Naive thymus-derived CD4-positive, alpha-beta T cell (primary cell): ENCODE data around the gene RSU1. TPM values are rescaled to one million over a fixed set of nuclear protein-coding genes. Genes with fewer than 3 reads are reported as not detected.
A peak's percentile ranks its signal among the peaks of the same experiment; 100 is the strongest.

Source experiments
- ATAC-seq: fragments of 150-1000 bp; cut with Tn5 transposase; 2 replicates; pipeline ENCODE4 v1.10.0; 2021; ENCODE audit warnings: mild to moderate bottlenecking, moderate library complexity
- CTCF ChIA-PET: fragments of 350-600 bp; sonication (Branson Sonifier 250); formaldehyde crosslinking; loops from one replicate; lab custom pipeline; 2021; ENCODE audit warnings: antibody characterized with exemption; lab: Charles Lee
- POLR2A ChIA-PET: fragments of 350-600 bp; sonication (Branson Sonifier 250); formaldehyde crosslinking; loops from one replicate; lab custom pipeline; 2021; ENCODE audit warnings: antibody characterized with exemption, inconsistent platforms; lab: Charles Lee
- DNase-seq, 9 donors: peaks; one replicate each; pipeline versions ENCODE4 v3.0.0 to v3.0.0-alpha.2; 2020 to 2022; ENCODE audit warnings: mixed read lengths in 1 of 9
- H3K27ac ChIP-seq: one replicate; pipeline ENCODE4 v1.7.0; 2013; ENCODE audit warnings: mild to moderate bottlenecking, low read depth, low read length, moderate library complexity
- H3K27me3 ChIP-seq, 2 donors: one replicate each; pipeline ENCODE4 v1.7.0; 2013; ENCODE audit warnings: low read length in 2 of 2, mild to moderate bottlenecking in 2 of 2, moderate library complexity in 2 of 2; ENCODE audit not compliant: control insufficient read depth in 2 of 2, insufficient read depth in 2 of 2
- H3K36me3 ChIP-seq, 3 experiments: 1 replicate in 2 of 3; 2 replicates in 1 of 3; pipeline ENCODE4 v1.7.0; 2013; ENCODE audit warnings: low read length in 3 of 3, mild to moderate bottlenecking in 3 of 3, moderate library complexity in 1 of 3; ENCODE audit not compliant: insufficient read depth in 3 of 3, control insufficient read depth in 2 of 3
- H3K4me1 ChIP-seq, 2 donors: one replicate each; pipeline ENCODE4 v1.7.0; 2013; ENCODE audit warnings: low read length in 2 of 2, mild to moderate bottlenecking in 2 of 2, moderate library complexity in 1 of 2; ENCODE audit not compliant: control insufficient read depth in 2 of 2, insufficient read depth in 2 of 2
- H3K4me3 ChIP-seq: 2 replicates; pipeline ENCODE4 v1.7.0; 2013; ENCODE audit warnings: mild to moderate bottlenecking, low read length
- H3K9me3 ChIP-seq, 3 experiments: 1 replicate in 2 of 3; 2 replicates in 1 of 3; pipeline ENCODE4 v1.7.0; 2013; ENCODE audit warnings: low read length in 3 of 3; ENCODE audit not compliant: control insufficient read depth in 2 of 3
- H3K27ac Mint-ChIP-seq, 9 donors: one replicate each; pipeline ENCODE4 v1.8.0; 2020 to 2022; ENCODE audit warnings: mixed read lengths in 9 of 9, mild to moderate bottlenecking in 8 of 9, moderate library complexity in 5 of 9, inconsistent platforms in 2 of 9
- H3K27me3 Mint-ChIP-seq, 5 donors: one replicate each; pipeline ENCODE4 v1.8.0; 2021 to 2022; ENCODE audit warnings: mixed read lengths in 5 of 5, mild to moderate bottlenecking in 1 of 5
- H3K36me3 Mint-ChIP-seq, 5 donors: one replicate each; pipeline ENCODE4 v1.8.0; 2020 to 2022; ENCODE audit warnings: mixed read lengths in 5 of 5, mild to moderate bottlenecking in 3 of 5, inconsistent platforms in 1 of 5
- H3K4me1 Mint-ChIP-seq, 7 donors: one replicate each; pipeline ENCODE4 v1.8.0; 2020 to 2022; ENCODE audit warnings: mixed read lengths in 7 of 7, mild to moderate bottlenecking in 3 of 7, inconsistent platforms in 1 of 7
- H3K4me3 Mint-ChIP-seq, 10 donors: one replicate each; pipeline ENCODE4 v1.8.0; 2020 to 2022; ENCODE audit warnings: mild to moderate bottlenecking in 10 of 10, mixed read lengths in 10 of 10, moderate library complexity in 6 of 10, inconsistent platforms in 2 of 10
- H3K9me3 Mint-ChIP-seq, 11 donors: one replicate each; pipeline ENCODE4 v1.8.0; 2020 to 2022; ENCODE audit warnings: mixed read lengths in 11 of 11, mild to moderate bottlenecking in 4 of 11, inconsistent platforms in 1 of 11, moderate library complexity in 1 of 11
- intact Hi-C, 2 donors: fragments of 100-400 bp; cut with micrococcal nuclease; formaldehyde crosslinking; loops; one replicate each; pipeline ENCODE4 v1.15.1; 2023
- polyA plus RNA-seq, 2 donors: library from polyadenylated mRNA; unstranded; fragments of 300-500 nt; fragmentation: Illumina TruSeq; gene quantifications; one replicate each; pipeline ENCODE4 v1.2.3, GENCODE V29; 2021
- total RNA-seq, 6 experiments: library from RNA in 5 of 6; stranded (reverse) in 5 of 6; gene quantifications; 1 replicate in 5 of 6; 2 replicates in 1 of 6; pipeline ENCODE4 v1.2.3 and lab custom pipeline; 2021 to 2026

Gene RSU1
- total and polyA plus RNA-seq, 7 experiments from 2014 or later = 36.1 to 108 (median 50.4) TPM

DNA sequence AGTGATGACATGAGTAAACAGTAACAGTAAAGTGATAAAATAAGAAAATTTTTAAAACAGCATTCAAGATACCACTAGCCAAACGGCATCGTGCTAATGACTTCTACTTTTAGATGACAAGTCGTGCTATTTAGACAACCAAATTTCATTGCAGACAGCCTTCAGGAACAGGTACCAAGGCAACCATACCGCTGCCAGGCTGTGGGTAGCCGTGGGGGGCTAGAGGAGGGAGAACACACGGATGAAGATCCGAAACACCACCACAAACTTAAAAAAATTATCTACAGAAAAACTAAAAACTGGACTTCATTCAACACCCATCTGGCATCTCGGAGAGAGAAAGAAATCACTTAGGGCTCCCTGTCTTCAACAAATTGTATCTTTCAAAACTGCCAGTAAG lies 89.6 kb downstream of the RSU1 start:
- ChIA-PET CTCF (no interaction called here), POLR2A (no interaction called here)
- Histone ChIP-seq H3K4me1 (peaks cover 0 to 3% of the 10 kb centered on the region in 2 donors), H3K36me3 (peaks cover 0 to 5% (median 0%) of the 10 kb centered on the region in 3 experiments), H3K27ac (no peak overlapping the region), H3K9me3 (no peaks in the 10 kb centered on the region), H3K27me3 (no peaks in the 10 kb centered on the region), H3K4me3 (no peak overlapping the region)
- Mint-ChIP-seq H3K4me3 (no peak overlapping the region), H3K9me3 (peaks cover 0 to 16% (median 4%) of the 10 kb centered on the region in 11 donors), H3K36me3 (peaks cover 30 to 84% (median 76%) of the 10 kb centered on the region in 5 donors), H3K27me3 (no peaks in the 10 kb centered on the region), H3K4me1 (peaks cover 0 to 23% (median 9%) of the 10 kb centered on the region in 7 donors), H3K27ac (peak overlapping the region in 1 of 9 donors; percentile 36)
- DNase-seq (no peak), ATAC-seq (no peak)
- intact Hi-C loops = no loop called here

DNA sequence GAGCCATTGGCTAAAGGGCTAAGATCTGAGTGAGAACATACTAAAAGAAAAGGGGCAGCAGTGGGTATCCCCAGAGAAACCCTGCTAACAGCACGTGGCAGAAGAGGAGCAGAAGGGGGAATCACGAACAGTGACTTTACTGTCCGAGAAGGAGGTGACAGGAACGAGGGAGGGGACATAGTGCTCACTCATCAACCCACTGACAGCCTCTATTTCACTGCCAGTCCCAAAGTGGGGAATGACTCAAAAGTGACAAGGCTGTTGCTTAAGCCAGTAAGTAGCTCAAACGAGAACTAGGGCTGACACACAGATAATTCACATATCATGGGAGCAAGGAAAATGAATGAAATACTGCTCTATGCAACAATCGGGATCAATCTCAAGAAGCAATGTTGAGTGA lies 92.7 kb downstream of the RSU1 start:
- no peaks in the 10 kb centered on the region for H3K27me3 ChIP-seq
- ChIA-PET CTCF (no interaction called here), POLR2A (no interaction called here)
- intact Hi-C loops = no loop called here
- Mint-ChIP-seq H3K4me1 (peaks cover 0 to 19% (median 5%) of the 10 kb centered on the region in 7 donors), H3K27me3 (no peaks in the 10 kb centered on the region), H3K36me3 (peaks cover 25 to 82% (median 79%) of the 10 kb centered on the region in 5 donors), H3K4me3 (no peak overlapping the region), H3K27ac (no peak overlapping the region), H3K9me3 (peaks cover 0 to 16% (median 5%) of the 10 kb centered on the region in 11 donors)
- H3K4me3 ChIP-seq = no peak overlapping the region
- peaks cover 0 to 10% (median 0%) of the 10 kb centered on the region in 3 experiments for H3K36me3 ChIP-seq
- ATAC-seq = no peak
- H3K4me1 ChIP-seq = peaks cover 0 to under 1% of the 10 kb centered on the region in 2 donors
- no peak overlapping the region for H3K27ac ChIP-seq
- DNase-seq = no peak
- H3K9me3 ChIP-seq = no peaks in the 10 kb centered on the region

- Mint-ChIP-seq H3K4me3 (no peak overlapping the region), H3K27ac (no peak overlapping the region), H3K36me3 (peaks cover 13 to 76% (median 72%) of the 10 kb centered on the region in 5 donors), H3K9me3 (peaks cover 0 to 22% (median 8%) of the 10 kb centered on the region in 11 donors), H3K27me3 (no peaks in the 10 kb centered on the region), H3K4me1 (peaks cover 0 to 6% (median 0%) of the 10 kb centered on the region in 7 donors)
- peaks cover 0 to 5% (median 0%) of the 10 kb centered on the region in 3 experiments for H3K36me3 ChIP-seq
- H3K4me3 ChIP-seq = no peak overlapping the region
- CTCF ChIA-PET = no interaction called here
- no peaks in the 10 kb centered on the region for H3K4me1 ChIP-seq
- H3K9me3 ChIP-seq = no peaks in the 10 kb centered on the region
- DNase-seq (no peak), ATAC-seq (no peak)
- H3K27me3 ChIP-seq = no peaks in the 10 kb centered on the region
- no peak overlapping the region for H3K27ac ChIP-seq
- POLR2A ChIA-PET = no interaction called here
- intact Hi-C loops = no loop called here
Observed at GRCh38 chr10:16720812-16721211, 96.4 kb downstream of the RSU1 start.

DNA sequence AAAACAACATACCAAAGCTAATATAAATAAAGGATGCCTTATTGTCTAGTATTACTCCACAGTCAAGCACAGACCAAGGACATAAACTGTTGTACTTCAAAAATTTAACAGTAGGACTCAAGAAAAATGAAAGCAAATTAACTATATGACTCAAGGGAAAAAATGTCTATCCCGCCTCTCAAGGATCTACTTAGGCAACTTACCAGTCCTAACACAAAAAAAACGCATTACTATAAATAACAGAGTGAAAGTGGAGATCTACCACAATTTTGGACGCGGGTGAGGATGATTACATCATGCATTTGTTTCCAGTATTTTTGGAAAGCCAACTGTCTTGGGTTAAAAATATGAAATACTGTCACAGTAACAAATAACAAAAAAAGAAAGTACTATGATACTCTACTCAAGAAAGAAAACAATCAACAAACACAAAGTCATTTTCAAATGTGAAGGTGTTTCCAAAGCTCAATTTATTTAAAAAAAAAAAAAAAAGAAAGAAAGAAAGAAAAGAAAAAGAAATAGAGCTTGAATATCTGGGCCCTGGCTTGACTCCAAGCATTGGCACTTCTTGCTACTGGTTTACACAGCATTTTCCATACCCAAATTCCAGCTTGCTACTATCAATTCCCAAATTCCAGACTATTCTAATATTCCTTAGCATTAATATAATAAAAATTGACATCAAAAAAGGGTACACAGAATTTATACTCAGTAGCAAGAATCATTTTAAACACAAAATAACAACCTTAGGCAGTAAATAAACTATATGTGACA lies 99.4 kb downstream of the RSU1 start:
- peaks cover 11 to 49% (median 30%) of the 10 kb centered on the region in 11 donors for H3K9me3 Mint-ChIP-seq
- no peak overlapping the region for H3K27ac Mint-ChIP-seq
- no peak overlapping the region for H3K4me3 Mint-ChIP-seq
- Histone ChIP-seq H3K4me1 (no peaks in the 10 kb centered on the region), H3K36me3 (peaks cover 0 to 5% (median 0%) of the 10 kb centered on the region in 3 experiments), H3K9me3 (peaks cover 0 to 18% (median 0%) of the 10 kb centered on the region in 3 experiments), H3K27ac (no peak overlapping the region), H3K4me3 (no peak overlapping the region), H3K27me3 (no peaks in the 10 kb centered on the region)
- H3K4me1 Mint-ChIP-seq = peaks cover 0 to 6% (median 0%) of the 10 kb centered on the region in 7 donors
- H3K36me3 Mint-ChIP-seq = peaks cover 27 to 78% (median 74%) of the 10 kb centered on the region in 5 donors
- intact Hi-C loops = no loop called here
- ATAC-seq = no peak
- DNase-seq = no peak
- no peaks in the 10 kb centered on the region for H3K27me3 Mint-ChIP-seq
- ChIA-PET CTCF (no interaction called here), POLR2A (no interaction called here)

DNA sequence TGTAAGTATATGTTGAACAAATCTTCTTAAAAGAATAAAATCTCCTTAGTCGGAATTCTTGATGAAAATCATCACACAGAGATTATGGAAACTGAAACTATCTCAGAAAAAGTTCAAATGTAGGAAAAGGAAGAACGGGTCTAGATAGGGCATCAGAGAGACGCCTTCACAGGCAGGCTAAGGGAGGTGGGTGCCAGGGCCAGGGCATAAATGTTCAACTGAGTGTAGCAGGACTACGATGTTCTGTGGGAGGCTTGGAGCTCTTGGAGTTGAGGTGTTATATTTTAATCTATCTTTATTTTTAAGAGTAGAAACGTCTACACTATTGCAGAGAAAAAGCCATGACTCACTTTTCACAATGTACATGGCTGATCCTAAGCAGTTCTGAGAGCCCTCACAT lies 101.2 kb downstream of the RSU1 start:
- H3K9me3 Mint-ChIP-seq = peaks cover 11 to 65% (median 41%) of the 10 kb centered on the region in 11 donors
- peaks cover 29 to 80% (median 75%) of the 10 kb centered on the region in 5 donors for H3K36me3 Mint-ChIP-seq
- Histone ChIP-seq H3K9me3 (peaks cover 0 to 21% (median 0%) of the 10 kb centered on the region in 3 experiments), H3K27ac (no peak overlapping the region), H3K4me1 (no peaks in the 10 kb centered on the region), H3K27me3 (no peaks in the 10 kb centered on the region), H3K36me3 (peaks cover 0 to 1% (median 0%) of the 10 kb centered on the region in 3 experiments), H3K4me3 (no peak overlapping the region)
- CTCF ChIA-PET = no interaction called here
- intact Hi-C loops = no loop called here
- peaks cover 0 to 6% (median 0%) of the 10 kb centered on the region in 7 donors for H3K4me1 Mint-ChIP-seq
- no peak for DNase-seq
- no peaks in the 10 kb centered on the region for H3K27me3 Mint-ChIP-seq
- H3K27ac Mint-ChIP-seq = no peak overlapping the region
- no peak overlapping the region for H3K4me3 Mint-ChIP-seq
- POLR2A ChIA-PET = no interaction called here
- ATAC-seq = no peak

DNA sequence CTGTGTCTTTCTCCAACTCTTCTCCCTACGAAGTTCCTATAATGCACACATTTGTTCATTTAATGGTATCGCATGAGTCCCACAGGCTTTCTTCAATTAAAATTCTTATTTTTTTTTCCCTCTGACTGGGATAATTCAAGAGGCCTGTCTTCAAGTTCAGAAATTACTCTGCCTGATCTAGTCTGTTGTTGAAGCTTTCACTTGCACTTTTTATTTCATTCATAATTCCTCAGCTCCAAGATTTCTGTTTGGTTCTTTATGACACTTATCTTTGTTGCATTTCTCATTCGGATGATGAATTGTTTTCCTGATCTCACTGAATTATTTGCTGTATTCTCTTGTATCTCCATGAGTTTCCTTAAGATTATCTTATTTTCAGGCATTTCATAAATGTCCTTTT lies 103.9 kb downstream of the RSU1 start:
- Histone ChIP-seq H3K4me3 (no peak overlapping the region), H3K27me3 (no peaks in the 10 kb centered on the region), H3K4me1 (no peaks in the 10 kb centered on the region), H3K36me3 (no peaks in the 10 kb centered on the region), H3K27ac (no peak overlapping the region), H3K9me3 (peaks cover 0 to 21% (median 0%) of the 10 kb centered on the region in 3 experiments)
- Mint-ChIP-seq H3K4me3 (no peak overlapping the region), H3K9me3 (peaks cover 11 to 70% (median 42%) of the 10 kb centered on the region in 11 donors), H3K36me3 (peaks cover 18 to 73% (median 64%) of the 10 kb centered on the region in 5 donors), H3K27ac (no peak overlapping the region), H3K4me1 (peaks cover 0 to 6% (median 0%) of the 10 kb centered on the region in 7 donors), H3K27me3 (no peaks in the 10 kb centered on the region)
- ChIA-PET POLR2A (no interaction called here), CTCF (no interaction called here)
- intact Hi-C loops = no loop called here
- DNase-seq (no peak), ATAC-seq (no peak)
